K562 (cell line): ENCODE data around the gene DDX43. TPM values are rescaled to one million over a fixed set of nuclear protein-coding genes. Genes with fewer than 3 reads are reported as not detected.

ENCODE experiments used
- ATAC-seq: fragments of 200-7000 bp; cut with Tn5 transposase; 3 replicates; pipeline ENCODE4 v1.9.1; 2020; ENCODE audit warnings: moderate library complexity
- BruUV-seq: library from RNA; stranded (reverse); fragments of 400-500 nt; replicated peaks from 2 replicates; lab custom pipeline; 2021; lab: Mats Ljungman, UMichigan
- CTCF ChIA-PET: fragments of 300-600 bp; formaldehyde crosslinking; extraction: SDS; loops from one replicate; lab custom pipeline; 2021; ENCODE audit warnings: low intra/inter-chr PET ratio; lab: Yijun Ruan, JAX
- POLR2A ChIA-PET: fragments of 300-600, 350-650 bp; sonication (Branson Sonifier 250); formaldehyde crosslinking; extraction: SDS; loops from one replicate; lab custom pipeline; 2021; ENCODE audit warnings: antibody characterized with exemption, inconsistent platforms; lab: Yijun Ruan, JAX
- DNase-seq, 4 experiments: peaks; one replicate each; pipeline versions ENCODE4 v3.0.0 to v3.0.0-alpha.2; 2011 to 2018; ENCODE audit warnings: low spot score in 3 of 4, mixed read lengths in 3 of 4; ENCODE audit errors: extremely low read depth in 1 of 4
- FAIRE-seq: peaks from 2 replicates; lab custom pipeline; 2011; peaks lifted over from hg19 to GRCh38; lab: Jason Lieb, UNC
- H2AFZ ChIP-seq: 2 replicates; pipeline ENCODE4 v1.6.0; 2011; ENCODE audit warnings: low read depth, low read length, control low read depth, inconsistent platforms
- H3K27ac ChIP-seq: fragments of 200-600 bp; 3 replicates; pipeline ENCODE4 v1.8.0; 2011; ENCODE audit warnings: low read depth, mild to moderate bottlenecking, control low read depth, inconsistent platforms, low read length, moderate library complexity, mixed read lengths; ENCODE audit errors: extremely low read depth
- H3K27me3 ChIP-seq, 2 experiments: fragments of 300-600 bp in 1 of 2; 2 replicates in 1 of 2; 3 replicates in 1 of 2; pipeline versions ENCODE4 v1.6.0 to v1.8.0; 2011; ENCODE audit warnings: inconsistent platforms in 2 of 2, low read length in 2 of 2, mild to moderate bottlenecking in 1 of 2, mixed read lengths in 1 of 2, moderate library complexity in 1 of 2; ENCODE audit not compliant: control insufficient read depth in 2 of 2, insufficient read depth in 2 of 2
- H3K36me3 ChIP-seq: fragments of 300-600 bp; 3 replicates; pipeline ENCODE4 v1.8.0; 2011; ENCODE audit warnings: mild to moderate bottlenecking, low read length, inconsistent platforms; ENCODE audit not compliant: control insufficient read depth, insufficient read depth
- H3K4me1 ChIP-seq, 2 experiments: fragments of 200-600 bp in 1 of 2; replicated peaks in 1 of 2; 2 replicates in 1 of 2; 3 replicates in 1 of 2; pipeline versions ENCODE4 v1.5.1 to v1.8.0; 2011; ENCODE audit warnings: inconsistent platforms in 2 of 2, low read length in 2 of 2, mild to moderate bottlenecking in 1 of 2, mixed read lengths in 1 of 2, moderate library complexity in 1 of 2; ENCODE audit not compliant: control insufficient read depth in 2 of 2, insufficient read depth in 2 of 2
- H3K4me2 ChIP-seq: 2 replicates; pipeline ENCODE4 v1.6.1; 2011; ENCODE audit warnings: low read length, control low read depth, inconsistent platforms, mixed read lengths; ENCODE audit not compliant: insufficient read depth
- H3K4me3 ChIP-seq: fragments of 200-600 bp; sonication (generic), shearing (Covaris generic); 2 replicates; pipeline ENCODE4 v1.5.1; 2016; ENCODE audit warnings: control low read depth, inconsistent platforms
- H3K79me2 ChIP-seq: fragments of 200-600 bp; 3 replicates; pipeline ENCODE4 v1.8.0; 2011; ENCODE audit warnings: low read length, inconsistent platforms; ENCODE audit not compliant: control insufficient read depth, insufficient read depth
- H3K9ac ChIP-seq, 2 experiments: 2 replicates each; pipeline versions ENCODE4 v1.6.0 to v1.6.1; 2011; ENCODE audit warnings: low read depth in 2 of 2, low read length in 2 of 2, control low read depth in 1 of 2, inconsistent platforms in 1 of 2, mild to moderate bottlenecking in 1 of 2, mixed read lengths in 1 of 2; ENCODE audit not compliant: insufficient read depth in 1 of 2
- H3K9me1 ChIP-seq: one replicate; pipeline ENCODE4 v1.6.0; 2011; ENCODE audit warnings: inconsistent platforms, mild to moderate bottlenecking, low read length, moderate library complexity; ENCODE audit not compliant: control insufficient read depth, insufficient read depth
- H3K9me3 ChIP-seq: replicated peaks from 2 replicates; pipeline ENCODE4 v1.5.1; 2011; ENCODE audit warnings: low read depth, low read length, inconsistent platforms; ENCODE audit not compliant: control insufficient read depth, insufficient read depth
- H4K20me1 ChIP-seq: replicated peaks from 2 replicates; pipeline ENCODE4 v1.6.1; 2011; ENCODE audit warnings: low read length, inconsistent platforms, mixed read lengths; ENCODE audit not compliant: control insufficient read depth, insufficient read depth
- ARID1B ChIP-seq: fragments of 450-650 bp; IDR thresholded peaks from 2 replicates; pipeline ENCODE4 v1.6.1; 2016; ENCODE audit warnings: antibody characterized with exemption, mild to moderate bottlenecking, inconsistent platforms
- CBFA2T2 ChIP-seq: fragments of 450-650 bp; conservative IDR thresholded peaks from 2 replicates; pipeline ENCODE4 v1.6.1; 2017; ENCODE audit warnings: mild to moderate bottlenecking
- CBFA2T3 ChIP-seq: fragments of 450-650 bp; IDR thresholded peaks from 2 replicates; pipeline ENCODE4 v1.6.1; 2017
- CEBPG ChIP-seq, 3 experiments: fragments of 200-800 bp in 1 of 3; sonication (Bioruptor generic) in 1 of 3; sonication (generic) in 1 of 3; formaldehyde crosslinking in 1 of 3; IDR thresholded peaks in 2 of 3; conservative IDR thresholded peaks in 1 of 3; 2 replicates each; pipeline versions ENCODE4 v1.6.1 to v1.8.0; 2016 to 2022; ENCODE audit warnings: missing compliant biosample characterization in 2 of 3, missing genetic modification characterization in 2 of 3, mild to moderate bottlenecking in 1 of 3, missing genetic modification reagents in 1 of 3
- CHD2 ChIP-seq: IDR thresholded peaks from 2 replicates; pipeline ENCODE4 v1.6.1; 2011; ENCODE audit warnings: low read depth, low read length
- EP300 ChIP-seq: IDR thresholded peaks from 2 replicates; pipeline ENCODE4 v1.6.1; 2012; ENCODE audit warnings: low read length, improper control_type of control experiment
- FOXP1 ChIP-seq: sonication (generic); formaldehyde crosslinking; IDR thresholded peaks from 2 replicates; pipeline ENCODE4 v1.8.0; 2022; ENCODE audit warnings: mild to moderate bottlenecking, missing genetic modification reagents
- GABPB2 ChIP-seq: fragments of 250-450 bp; sonication (Bioruptor Pico); conservative IDR thresholded peaks from 2 replicates; pipeline ENCODE4 v1.5.1; 2021; ENCODE audit warnings: mild to moderate bottlenecking
- HNRNPLL ChIP-seq: fragments of 200-400 bp; formaldehyde crosslinking; IDR thresholded peaks from 2 replicates; pipeline ENCODE4 v1.6.1; 2017; ENCODE audit warnings: low read length, low read depth, mild to moderate bottlenecking; ENCODE audit not compliant: poor library complexity, severe bottlenecking
- KDM1A ChIP-seq, 2 experiments: fragments of 450-650 bp; IDR thresholded peaks; 2 replicates each; pipeline ENCODE4 v1.6.1; 2016; ENCODE audit warnings: mild to moderate bottlenecking in 2 of 2
- MAFK ChIP-seq: IDR thresholded peaks from 2 replicates; pipeline ENCODE4 v1.6.1; 2011; ENCODE audit warnings: low read length, improper control_type of control experiment
- MEIS2 ChIP-seq: fragments of 450-650 bp; IDR thresholded peaks from 2 replicates; pipeline ENCODE4 v1.6.1; 2014; ENCODE audit warnings: mild to moderate bottlenecking; ENCODE audit not compliant: partially characterized antibody
- NFXL1 ChIP-seq: fragments of 450-650 bp; formaldehyde crosslinking; IDR thresholded peaks from 2 replicates; pipeline ENCODE4 v1.4.0; 2021; ENCODE audit warnings: mild to moderate bottlenecking
- PKNOX1 ChIP-seq: fragments of 450-650 bp; IDR thresholded peaks from 2 replicates; pipeline ENCODE4 v1.6.1; 2016
- RCOR1 ChIP-seq, 2 experiments: IDR thresholded peaks; 2 replicates each; pipeline ENCODE4 v1.6.1; 2012; ENCODE audit warnings: low read depth in 2 of 2, low read length in 2 of 2, borderline replicate concordance in 1 of 2, improper control_type of control experiment in 1 of 2
- STAT5A ChIP-seq: IDR thresholded peaks from 2 replicates; pipeline ENCODE4 v1.6.1; 2012; ENCODE audit warnings: low read length, inconsistent platforms, borderline replicate concordance
- TBL1XR1 ChIP-seq, 2 experiments: IDR thresholded peaks; 2 replicates each; pipeline ENCODE4 v1.6.1; 2012; ENCODE audit warnings: improper control_type of control experiment in 2 of 2, low read length in 2 of 2, mild to moderate bottlenecking in 1 of 2
- TCF3 ChIP-seq: sonication (generic); formaldehyde crosslinking; IDR thresholded peaks from 2 replicates; pipeline ENCODE4 v1.4.0; 2020; ENCODE audit warnings: mild to moderate bottlenecking, missing genetic modification reagents
- TEAD4 ChIP-seq, 2 experiments: sonication (generic) in 1 of 2; formaldehyde crosslinking in 1 of 2; IDR thresholded peaks; 2 replicates each; pipeline versions ENCODE4 v1.6.1 to v1.8.0; 2012 to 2022; ENCODE audit warnings: borderline replicate concordance in 1 of 2, inconsistent platforms in 1 of 2, low read length in 1 of 2, mild to moderate bottlenecking in 1 of 2, missing genetic modification reagents in 1 of 2
- TGIF2 ChIP-seq: sonication (generic); formaldehyde crosslinking; IDR thresholded peaks from 2 replicates; pipeline ENCODE4 v1.8.1; 2022; ENCODE audit warnings: mild to moderate bottlenecking, missing genetic modification reagents, moderate library complexity
- ZNF3 ChIP-seq: fragments of 250-450 bp; sonication (Bioruptor Pico); IDR thresholded peaks from 2 replicates; pipeline ENCODE4 v1.5.0; 2021; ENCODE audit warnings: mild to moderate bottlenecking, moderate library complexity
- WGBS: fragments of 100-300 bp; shearing (Covaris generic); methylation state at CpG from one replicate; pipeline ENCODE4 v1.1.6; 2016; ENCODE audit warnings: low coverage, mixed read lengths; ENCODE audit not compliant: insufficient coverage; ENCODE audit errors: missing lambda C conversion rate; 5-methylcytosine and 5-hydroxymethylcytosine counted together
- in situ Hi-C: fragments of 300-500 bp; cut with MboI; formaldehyde crosslinking; loops from 4 replicates; pipeline ENCODE4 v1.15.0; 2018; ENCODE audit warnings: inconsistent platforms, mixed read lengths
- intact Hi-C: fragments of 100-400 bp; cut with micrococcal nuclease; formaldehyde crosslinking; loops from 2 replicates; pipeline ENCODE4 v1.14.2; 2022
- polyA plus RNA-seq, 8 experiments: library from polyadenylated mRNA; depleted of rRNA in 4 of 8; stranded (reverse) in 5 of 8; unstranded in 3 of 8; fragments of >200 nt; fragmentation: Nextera tagmentation in 2 of 8; fragmentation: Illumina TruSeq in 1 of 8; extraction: Ambion mirVana in 2 of 8; extraction: Trizol in 1 of 8; gene quantifications; 2 replicates each; pipeline versions ENCODE4 v1.2.1 to v1.2.3, GENCODE V29; 2011 to 2014; ENCODE audit warnings: inconsistent platforms in 1 of 8, missing spikeins in 1 of 8
- total RNA-seq, 7 experiments: library from RNA; depleted of rRNA in 6 of 7; stranded (reverse); fragments of >200 nt in 6 of 7; fragmentation: Illumina TruSeq in 2 of 7; extraction: Trizol in 2 of 7; gene quantifications; 2 replicates each; pipeline versions ENCODE4 v1.2.1 to v1.2.3, GENCODE V29; 2011 to 2021; ENCODE audit warnings: low replicate concordance in 1 of 7
- TF ChIP-seq, protein P1 (sequence below): sonication (generic); formaldehyde crosslinking; IDR thresholded peaks from 2 replicates; pipeline ENCODE4 v1.8.1; 2023; ENCODE audit warnings: mild to moderate bottlenecking, missing genetic modification reagents

DDX43 gene
- total and polyA plus RNA-seq, 9 of the 15 experiments (the other 6 are each of a cell fraction or from before 2014, with no cell fraction given), result 0.07 to 0.88 (median 0.25) TPM

DNA sequence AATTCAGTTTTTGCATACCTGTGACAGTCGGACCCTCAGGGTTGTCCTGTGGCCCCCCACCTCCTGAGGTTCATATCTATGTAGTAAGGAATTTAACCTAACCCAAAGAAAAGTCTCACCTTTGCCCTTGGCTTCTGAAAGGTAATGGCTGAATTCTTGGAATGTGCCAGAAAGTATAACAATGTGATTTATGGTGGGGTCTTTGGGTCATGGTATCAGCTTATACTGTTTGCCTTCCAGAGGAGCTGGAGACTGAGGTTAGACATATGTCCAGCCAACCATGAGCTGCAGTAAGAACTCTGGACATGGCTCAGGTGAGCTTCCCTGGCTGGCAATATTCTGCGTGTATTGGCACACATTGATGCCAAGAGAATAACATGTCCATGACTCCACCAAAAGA lies 26.9 kb downstream of the DDX43 start:
- ATAC-seq, result peak; percentile 55
- CTCF ChIA-PET, result no interaction called here
- no TSS peak for BruUV-seq

More for the DNA sequence above, 26.9 kb downstream of the DDX43 start:
- TF ChIP-seq TEAD4 (IDR thresholded peaks at IDR 0.05; ENCODE audit: low read length) (peak; percentile 40), TEAD4 (CRISPR knock-in tag; IDR thresholded peaks at IDR 0.05; ENCODE audit: borderline replicate concordance) (no peak), EP300 (peak; percentile 46; the same call in 1 of the 2 replicates), STAT5A (peak; percentile 71), MEIS2 (peak; percentile 95), MAFK (no peak), RCOR1 (IDR thresholded peaks at IDR 0.05; ENCODE audit: borderline replicate concordance in 1 of 2, low read depth in 2 of 2, low read length in 2 of 2) (0 out of 4 replicates have a peak, but pooled peaks of 1 of the 2 experiments have one; percentile 37), TCF3 (CRISPR knock-in tag) (peak; percentile 55), HNRNPLL (no peak), GABPB2 (CRISPR knock-in tag) (no peak), CEBPG (CRISPR knock-in tag; IDR thresholded peaks at IDR 0.05) (no peak), CEBPG (tag; conservative IDR thresholded peaks at IDR 0.05 in 1 of 2, IDR thresholded peaks at IDR 0.05 in 1 of 2) (no peak), CBFA2T3 (peak; percentile 72), PKNOX1 (peak; percentile 72), CHD2 (no peak), NFXL1 (CRISPR knock-in tag) (no peak), ARID1B (peak; percentile 24; the same call in 1 of the 2 replicates), KDM1A (IDR thresholded peaks at IDR 0.05) (peak; percentile 81), ZNF3 (CRISPR knock-in tag) (no peak), CBFA2T2 (peak; percentile 42; the same call in 1 of the 2 replicates), TBL1XR1 (IDR thresholded peaks at IDR 0.05; ENCODE audit: low read length in 2 of 2) (0 out of 4 replicates have a peak, but pooled peaks of 1 of the 2 experiments have one; percentile 15), FOXP1 (no peak), TGIF2 (CRISPR knock-in tag) (no peak)
- TF ChIP-seq, protein P1, sequence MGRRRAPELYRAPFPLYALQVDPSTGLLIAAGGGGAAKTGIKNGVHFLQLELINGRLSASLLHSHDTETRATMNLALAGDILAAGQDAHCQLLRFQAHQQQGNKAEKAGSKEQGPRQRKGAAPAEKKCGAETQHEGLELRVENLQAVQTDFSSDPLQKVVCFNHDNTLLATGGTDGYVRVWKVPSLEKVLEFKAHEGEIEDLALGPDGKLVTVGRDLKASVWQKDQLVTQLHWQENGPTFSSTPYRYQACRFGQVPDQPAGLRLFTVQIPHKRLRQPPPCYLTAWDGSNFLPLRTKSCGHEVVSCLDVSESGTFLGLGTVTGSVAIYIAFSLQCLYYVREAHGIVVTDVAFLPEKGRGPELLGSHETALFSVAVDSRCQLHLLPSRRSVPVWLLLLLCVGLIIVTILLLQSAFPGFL (CRISPR knock-in tag), result no peak
- peak overlapping the region; percentile 80 for H3K27ac ChIP-seq
- no peaks in the 10 kb centered on the region for H3K79me2 ChIP-seq
- no peaks in the 10 kb centered on the region for H3K9me3 ChIP-seq
- FAIRE-seq (no peak), DNase-seq (peak in 2 of 4 experiments; percentile 28 to 64)
- POLR2A ChIA-PET, result no interaction called here
- H3K9ac ChIP-seq, result peak overlapping the region in 1 of 2 experiments; percentile 59; a peak in 2 of 4 replicates
- H4K20me1 ChIP-seq, result no peaks in the 10 kb centered on the region
- no peaks in the 10 kb centered on the region for H3K9me1 ChIP-seq
- H2AFZ ChIP-seq, result peak overlapping the region; percentile 89
- intact Hi-C loops (loop anchor here (5.0 kb wide), 1 partner anchor 41 kb away; the partner anchor contains the start of gene MTO1), in situ Hi-C loops (no loop called here)
- no peaks in the 10 kb centered on the region for H3K36me3 ChIP-seq
- H3K27me3 ChIP-seq, result no peaks in the 10 kb centered on the region
- peaks cover 12 to 20% of the 10 kb centered on the region in 2 experiments; a peak in 4 of 5 replicates for H3K4me1 ChIP-seq
- no peak overlapping the region for H3K4me3 ChIP-seq
- peak overlapping the region; percentile 57 for H3K4me2 ChIP-seq
- 18% methylated on average over 2 of the region's 2 CpGs for WGBS
